Colon (tissue), 2 donors: ENCODE data around the gene GCKR.
"Not testable (repeated sequence)": the region's sequence is repeated elsewhere in the genome, so short reads cannot be mapped to it uniquely, and the experiment has no call there.

ENCODE experiments used
- FAIRE-seq: peaks from 2 replicates; lab custom pipeline; 2012; peaks lifted over from hg19 to GRCh38; lab: Jason Lieb, UNC
- donor health status: control.
- donor health status: control.

The GCKR gene

DNA sequence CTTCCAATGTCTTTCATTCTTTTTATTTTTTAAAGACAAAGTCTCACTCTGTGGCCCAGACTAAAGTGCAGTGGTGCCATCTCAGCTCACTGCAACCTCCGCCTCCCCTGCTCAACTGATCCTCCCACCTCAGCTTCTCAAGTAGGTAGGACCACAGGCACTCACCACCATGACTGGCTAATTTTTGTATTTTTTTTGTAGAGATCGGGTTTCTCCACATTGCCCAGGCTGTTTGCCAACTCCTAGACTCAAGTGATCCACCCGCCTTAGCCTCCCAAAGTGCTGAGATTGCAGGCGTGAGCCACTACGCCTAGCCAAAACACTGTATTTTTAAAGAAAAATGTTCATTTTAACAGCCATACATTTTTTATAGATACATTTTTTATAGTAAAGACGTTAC is 12.7 kb downstream of the GCKR start:
- no peak for FAIRE-seq

DNA sequence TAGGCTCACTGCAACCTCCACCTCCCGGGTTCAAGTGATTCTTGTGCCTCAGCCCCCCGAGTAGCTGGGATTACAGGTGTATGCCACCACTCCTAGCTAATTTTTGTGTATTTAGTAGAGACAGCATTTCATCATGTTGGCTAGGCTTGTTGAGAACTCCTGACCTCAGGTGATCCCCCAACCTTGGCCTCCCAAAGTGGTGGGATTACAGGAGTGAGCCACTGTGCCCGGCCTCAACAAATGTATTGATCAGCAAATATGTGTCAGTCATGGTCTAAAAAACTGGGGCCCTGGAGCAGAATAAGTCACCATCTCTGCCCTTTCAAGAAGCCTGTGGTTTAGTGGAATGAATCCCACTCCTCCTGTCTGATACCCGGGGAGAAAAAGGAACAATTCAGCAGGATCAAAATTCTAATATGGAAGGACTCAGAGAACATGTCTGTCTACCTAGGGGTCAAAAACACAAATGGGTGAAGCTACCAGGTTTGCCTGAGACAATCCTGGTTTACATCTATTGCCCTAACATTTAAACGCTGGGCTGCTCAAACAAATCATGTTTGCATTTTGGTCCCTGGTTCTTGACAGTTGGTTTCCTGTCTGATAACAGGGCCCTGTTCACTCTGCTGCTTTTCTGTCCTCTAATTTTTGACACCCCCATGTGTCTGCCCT is 21.6 kb downstream of the GCKR start:
- FAIRE-seq: no peak

DNA sequence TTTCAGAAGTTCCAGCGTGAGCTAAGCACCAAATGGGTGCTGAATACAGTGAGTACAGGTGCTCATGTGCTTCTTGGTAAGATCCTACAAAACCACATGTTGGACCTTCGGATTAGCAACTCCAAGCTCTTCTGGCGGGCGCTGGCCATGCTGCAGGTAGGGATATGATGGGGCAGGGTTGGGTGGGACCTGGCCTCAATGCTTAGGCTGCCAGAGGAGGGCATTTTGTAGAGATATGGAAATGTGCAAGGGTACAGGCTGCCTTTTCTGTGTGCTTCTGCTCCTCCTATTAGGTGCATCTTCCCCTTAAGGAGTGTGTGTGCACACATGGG is 22.1 kb downstream of the GCKR start:
- FAIRE-seq: no peak

DNA sequence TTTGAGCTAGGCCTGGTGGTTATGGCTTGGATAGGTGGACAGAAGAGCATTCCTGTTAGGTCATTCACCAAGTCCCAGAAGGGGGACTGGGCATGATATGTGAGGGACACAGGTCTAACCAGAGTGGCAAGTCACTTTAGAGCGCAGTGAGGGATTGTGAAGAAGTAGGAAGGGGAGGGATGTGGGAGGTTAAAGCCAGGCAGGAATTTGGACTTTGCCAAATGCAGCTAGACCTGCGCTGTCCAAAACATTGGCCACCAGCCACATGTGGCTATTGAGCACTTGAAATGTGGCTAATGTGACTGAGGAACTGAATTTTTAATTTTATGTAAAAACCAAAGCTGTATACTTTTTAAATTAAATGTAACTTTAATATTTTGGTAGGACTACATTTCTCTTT is 23.7 kb downstream of the GCKR start:
- no peak for FAIRE-seq

DNA sequence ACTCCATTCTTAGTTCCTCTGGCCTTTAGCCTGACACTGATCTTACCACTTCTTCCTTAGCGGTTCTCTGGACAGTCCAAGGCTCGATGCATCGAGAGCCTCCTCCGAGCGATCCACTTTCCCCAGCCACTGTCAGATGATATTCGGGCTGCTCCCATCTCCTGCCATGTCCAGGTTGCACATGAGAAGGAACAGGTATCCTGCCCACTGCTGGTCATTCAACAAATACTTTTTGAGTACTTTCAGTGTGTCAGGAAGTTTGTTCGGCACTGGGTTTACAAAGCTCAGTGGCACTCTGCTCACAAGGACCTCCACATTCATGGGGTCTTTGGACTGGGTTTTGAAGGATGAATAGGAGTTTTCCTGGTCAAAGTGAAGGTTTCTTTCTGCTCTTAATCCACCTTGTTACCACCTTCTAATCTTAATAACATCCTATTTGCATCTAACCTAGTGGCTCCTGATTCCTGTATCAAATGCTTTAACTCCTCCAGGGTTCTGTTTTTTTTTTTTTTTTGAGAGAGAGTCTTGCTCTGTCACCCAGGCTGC is 25.8 kb downstream of the GCKR start:
- no peak for FAIRE-seq

DNA sequence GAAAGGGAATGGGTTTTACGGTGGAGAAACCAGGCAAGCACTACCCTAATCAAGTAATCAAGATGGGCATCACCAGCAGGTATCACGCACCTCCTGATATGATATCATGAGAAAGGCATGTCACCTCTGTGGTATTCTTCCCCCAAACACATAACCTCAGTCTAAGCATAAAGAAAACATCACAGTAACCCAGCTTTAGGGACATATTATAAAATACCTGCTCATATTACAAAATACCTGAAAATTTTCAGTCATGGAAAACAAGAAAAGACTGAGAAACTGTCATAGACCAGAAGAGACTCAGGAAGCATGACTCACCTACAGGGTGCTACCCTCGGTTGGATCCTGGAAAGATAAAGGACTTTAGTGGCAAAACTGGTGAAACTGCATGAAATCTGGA is 30.5 kb downstream of the GCKR start:
- FAIRE-seq: no peak

DNA sequence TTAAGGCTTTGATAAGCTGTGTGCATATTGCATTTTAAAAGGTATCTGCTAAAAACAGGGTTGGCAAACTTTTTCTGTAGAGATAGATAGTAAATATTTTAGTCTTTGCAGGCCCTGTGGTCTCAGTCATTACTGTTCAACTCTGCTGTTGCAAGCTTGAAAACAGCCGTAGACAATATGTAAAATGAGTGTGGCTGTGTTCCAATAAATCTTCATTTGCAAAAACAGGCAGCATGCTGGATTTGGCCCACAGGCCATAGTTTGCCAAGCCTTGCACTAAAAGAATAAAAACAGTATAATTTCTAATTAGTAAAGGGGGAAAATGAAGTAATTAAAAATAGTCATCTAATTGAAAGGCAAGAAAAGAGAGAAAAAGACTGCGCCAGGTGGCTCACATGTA is 35.3 kb downstream of the GCKR start:
- FAIRE-seq: no peak

DNA sequence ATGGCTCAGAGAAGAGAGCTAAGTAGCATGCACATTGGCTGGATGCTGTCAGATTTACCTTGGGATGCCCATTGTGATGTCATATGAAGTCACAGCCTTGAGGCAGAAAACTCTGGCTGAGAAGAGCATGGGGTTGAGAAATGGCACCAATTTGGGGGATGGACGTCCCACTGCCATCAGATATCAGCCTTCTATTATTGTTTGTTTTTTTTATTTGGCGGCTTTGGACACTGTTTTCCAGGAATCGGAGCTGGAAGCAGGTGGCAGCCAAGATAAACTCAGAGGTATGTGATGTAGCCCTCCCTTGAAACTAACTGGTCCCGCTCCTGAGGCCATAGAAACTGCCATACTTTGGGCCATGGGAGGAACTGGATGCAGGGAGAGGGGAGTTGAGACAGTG is 40.6 kb downstream of the GCKR start:
- FAIRE-seq: no peak

DNA sequence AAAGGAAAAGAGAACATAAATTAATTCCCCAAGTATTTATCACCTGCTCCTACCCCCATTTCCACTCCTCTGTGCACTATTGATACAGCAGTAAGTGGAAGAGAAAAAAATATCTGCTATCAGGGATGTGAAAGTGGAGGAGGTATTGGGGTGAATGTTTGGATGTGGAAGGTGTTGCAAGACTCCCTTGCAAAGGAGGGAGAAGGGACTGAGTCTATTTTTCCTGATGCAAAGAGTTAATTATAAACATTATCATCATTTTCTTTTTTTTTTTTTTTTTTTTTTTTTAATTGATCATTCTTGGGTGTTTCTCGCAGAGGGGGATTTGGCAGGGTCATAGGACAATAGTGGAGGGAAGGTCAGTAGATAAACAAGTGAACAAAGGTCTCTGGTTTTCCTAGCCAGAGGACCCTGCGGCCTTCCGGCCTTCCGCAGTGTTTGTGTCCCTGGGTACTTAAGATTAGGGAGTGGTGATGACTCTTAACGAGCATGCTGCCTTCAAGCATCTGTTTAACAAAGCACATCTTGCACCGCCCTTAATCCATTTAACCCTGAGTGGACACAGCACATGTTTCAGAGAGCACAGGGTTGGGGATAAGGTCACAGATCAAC is 42.3 kb downstream of the GCKR start:
- FAIRE-seq: not testable (repeated sequence)

DNA sequence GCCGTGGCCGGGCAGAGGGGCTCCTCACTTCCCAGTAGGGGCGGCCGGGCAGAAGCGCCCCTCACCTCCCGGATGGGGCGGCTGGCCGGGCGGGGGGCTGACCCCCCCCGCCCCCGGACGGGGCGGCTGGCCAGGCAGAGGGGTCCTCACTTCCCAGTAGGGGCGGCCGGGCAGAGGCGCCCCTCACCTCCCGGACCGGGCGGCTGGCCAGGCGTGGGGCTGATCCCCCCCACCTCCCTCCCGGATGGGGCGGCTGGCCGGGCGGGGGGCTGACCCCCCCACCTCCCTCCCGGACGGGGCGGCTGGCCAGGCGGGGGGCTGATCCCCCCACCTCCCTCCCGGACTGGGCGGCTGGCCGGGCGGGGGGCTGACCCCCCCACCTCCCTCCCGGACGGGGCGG is 43.0 kb downstream of the GCKR start:
- FAIRE-seq: not testable (repeated sequence)

DNA sequence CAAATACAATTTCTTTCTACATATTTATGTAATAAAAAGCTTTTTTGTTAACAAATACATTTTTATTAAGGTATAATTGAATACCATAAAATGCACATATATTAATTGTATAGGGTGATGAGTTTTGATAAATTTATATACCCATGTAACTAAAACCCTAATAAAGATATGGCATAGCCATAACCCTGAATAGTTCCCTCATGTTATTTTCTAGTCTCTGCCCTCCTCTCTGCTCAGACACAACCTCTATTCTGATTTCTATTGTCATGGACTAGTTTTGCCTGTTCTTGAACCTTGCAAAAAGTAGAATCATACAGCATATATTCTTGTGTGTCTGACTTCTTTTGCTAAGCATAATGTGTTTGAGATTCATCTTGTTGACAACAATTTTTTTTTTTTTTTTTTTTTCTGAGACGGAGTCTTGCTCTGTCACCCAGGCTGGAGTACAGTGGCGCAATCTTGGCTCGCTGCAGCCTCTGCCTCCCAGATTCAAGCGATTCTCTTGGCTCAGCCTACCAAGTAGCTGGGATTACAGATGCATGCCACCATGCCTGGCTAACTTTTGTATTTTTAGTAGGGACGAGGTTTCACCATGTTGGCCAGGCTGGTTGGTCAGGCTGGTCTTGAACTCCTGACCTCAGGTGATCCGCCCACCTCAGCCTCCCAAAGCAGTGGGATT is 47.6 kb downstream of the GCKR start:
- FAIRE-seq: no peak

DNA sequence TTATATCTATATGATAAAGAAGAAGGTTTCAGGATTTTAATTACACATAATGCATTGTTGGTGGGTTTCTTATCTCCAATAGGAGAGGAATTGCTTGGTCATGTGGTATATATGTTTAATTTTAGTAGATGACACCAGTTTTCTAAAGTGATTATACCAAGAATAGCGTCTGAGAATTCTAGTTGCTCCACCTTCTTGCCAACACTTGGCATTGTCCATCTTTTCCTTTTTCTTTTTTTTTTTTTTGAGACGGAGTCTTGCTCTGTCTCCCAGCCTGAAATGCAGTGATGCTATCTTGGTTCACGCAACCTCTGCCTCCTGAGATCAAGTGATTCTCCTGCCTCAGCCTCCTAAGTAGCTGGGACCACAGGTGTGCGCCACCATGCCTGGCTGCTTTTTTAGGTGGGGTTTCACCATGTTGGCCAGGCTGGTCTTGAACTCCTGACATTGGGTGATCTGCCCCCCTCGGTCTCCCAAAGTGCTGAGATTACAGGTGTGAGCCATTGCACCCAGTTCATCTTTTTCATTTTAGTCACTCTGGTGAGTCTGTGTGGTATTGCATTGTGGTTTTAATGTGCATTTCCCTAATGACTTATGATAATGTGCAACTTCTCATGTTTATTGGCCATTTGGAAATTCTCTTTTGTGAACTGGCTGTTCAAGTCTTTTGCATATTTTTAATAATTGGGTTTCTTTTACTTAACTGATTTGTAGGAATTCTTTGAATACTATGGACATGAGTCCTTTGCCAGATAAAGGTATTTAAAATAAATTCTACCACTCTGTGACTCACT is 48.9 kb downstream of the GCKR start:
- FAIRE-seq: no peak

DNA sequence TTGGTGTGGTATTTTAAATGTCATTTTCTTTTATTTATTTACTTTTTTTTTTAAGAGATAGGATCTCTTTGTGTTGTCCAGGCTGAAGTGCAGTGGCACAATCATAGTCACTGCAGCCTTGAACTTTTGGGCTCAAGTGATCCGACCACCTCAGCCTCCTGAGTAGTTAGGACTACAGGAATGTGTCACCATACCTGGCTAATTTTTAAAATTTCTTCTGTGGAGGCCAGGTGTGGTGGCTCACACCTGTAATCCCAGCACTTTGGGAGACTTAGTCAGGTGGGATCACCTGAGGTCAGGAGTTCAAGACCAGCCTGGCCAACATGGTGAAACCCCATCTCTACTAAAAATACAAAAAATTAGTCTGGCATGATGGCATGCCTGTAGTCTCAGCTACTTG is 52.7 kb downstream of the GCKR start:
- no peak for FAIRE-seq

DNA sequence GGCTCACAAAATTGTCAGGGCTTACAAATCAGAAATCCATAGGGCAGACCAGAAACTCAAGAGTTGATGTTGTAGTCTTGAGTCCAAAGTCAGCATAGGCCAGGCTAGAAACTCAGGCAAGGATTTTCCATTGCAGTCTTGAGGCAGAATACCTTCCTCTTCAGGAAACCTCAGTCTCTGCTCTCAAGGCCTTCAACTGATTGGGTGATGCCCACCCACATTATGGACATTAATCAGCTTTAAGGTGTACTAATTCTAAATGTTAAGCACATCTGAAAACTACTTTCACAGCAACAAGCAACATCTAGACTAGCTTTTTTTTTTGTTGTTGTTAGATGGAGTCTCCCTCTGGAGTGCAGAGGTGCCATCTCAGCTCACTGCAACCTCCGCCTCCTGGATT is 54.9 kb downstream of the GCKR start:
- no peak for FAIRE-seq

DNA sequence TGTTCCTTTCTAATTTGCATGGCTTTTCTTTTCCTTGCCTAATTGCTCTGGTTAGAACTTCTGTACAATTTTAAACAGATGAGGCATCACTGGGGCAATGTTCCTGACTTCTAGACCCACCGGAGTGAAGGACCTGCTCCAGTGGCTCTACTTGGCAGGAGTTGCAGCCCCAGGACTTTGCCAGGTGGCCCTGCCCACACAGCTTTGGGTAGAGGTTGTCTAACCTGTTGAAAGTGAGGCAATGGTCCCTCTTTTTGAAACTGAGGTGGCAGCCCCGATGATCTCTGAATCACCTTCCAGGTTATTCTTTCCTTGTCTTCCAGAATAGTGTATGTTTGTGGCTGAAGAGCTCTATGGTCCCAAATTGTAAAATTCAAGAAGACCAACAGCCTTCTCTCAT is 56.3 kb downstream of the GCKR start:
- FAIRE-seq: no peak

DNA sequence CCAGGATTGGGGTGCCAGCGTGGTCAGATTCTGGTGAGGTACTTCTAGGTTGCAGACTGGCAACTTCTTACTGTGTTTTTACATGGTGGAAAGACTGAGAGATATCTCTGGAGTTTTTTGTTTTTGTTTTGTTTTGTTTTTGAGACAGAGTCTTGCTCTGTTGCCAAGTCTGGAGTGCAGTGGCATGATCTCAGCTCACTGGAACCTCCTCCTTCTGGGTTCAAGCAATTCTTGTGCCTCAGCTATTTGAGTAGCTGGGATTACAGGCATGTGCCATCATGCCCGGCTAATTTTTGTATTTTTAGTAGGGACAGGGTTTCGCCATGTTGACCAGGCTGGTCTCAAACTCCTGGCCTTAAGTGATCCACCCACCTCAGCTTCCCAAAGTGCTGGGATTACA is 57.8 kb downstream of the GCKR start:
- FAIRE-seq: not testable (repeated sequence)

DNA sequence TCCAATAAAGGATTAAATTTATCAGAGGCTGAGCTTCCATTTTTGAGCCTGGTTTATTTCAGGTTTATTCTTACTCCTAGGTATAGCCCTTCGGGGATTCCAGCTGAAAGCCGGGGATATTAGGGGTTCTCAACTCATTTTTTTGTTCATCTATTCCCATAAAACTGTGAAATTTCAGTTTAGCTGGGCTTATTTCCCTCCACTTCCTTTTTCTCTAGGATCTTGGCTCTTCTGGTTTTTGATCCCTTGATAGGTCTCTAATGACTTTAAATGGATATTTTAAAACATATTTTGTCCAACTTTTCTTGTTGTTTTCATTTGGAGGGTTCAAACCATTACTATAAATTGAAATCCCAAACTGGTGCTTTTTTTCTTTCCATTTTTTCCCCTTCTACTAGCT is 62.6 kb downstream of the GCKR start:
- no peak for FAIRE-seq

DNA sequence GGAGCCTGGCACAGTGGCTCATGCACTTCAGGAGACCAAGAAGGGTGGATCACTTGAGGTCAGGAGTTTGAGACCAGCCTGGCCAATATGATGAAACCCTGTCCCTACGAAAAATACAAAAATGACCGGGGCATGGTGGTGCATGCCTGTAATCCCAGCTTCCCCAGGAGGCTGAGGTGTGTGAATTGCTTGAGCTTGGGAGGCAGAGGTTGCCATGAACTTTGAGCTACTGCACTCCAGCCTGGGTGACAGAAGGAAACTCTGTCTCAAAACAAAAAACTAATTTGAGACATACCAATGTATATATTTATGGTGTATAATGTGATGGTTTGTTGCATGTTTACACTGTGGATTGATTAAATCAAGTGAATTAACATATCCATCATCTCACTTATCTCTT is 64.4 kb downstream of the GCKR start:
- FAIRE-seq: no peak

DNA sequence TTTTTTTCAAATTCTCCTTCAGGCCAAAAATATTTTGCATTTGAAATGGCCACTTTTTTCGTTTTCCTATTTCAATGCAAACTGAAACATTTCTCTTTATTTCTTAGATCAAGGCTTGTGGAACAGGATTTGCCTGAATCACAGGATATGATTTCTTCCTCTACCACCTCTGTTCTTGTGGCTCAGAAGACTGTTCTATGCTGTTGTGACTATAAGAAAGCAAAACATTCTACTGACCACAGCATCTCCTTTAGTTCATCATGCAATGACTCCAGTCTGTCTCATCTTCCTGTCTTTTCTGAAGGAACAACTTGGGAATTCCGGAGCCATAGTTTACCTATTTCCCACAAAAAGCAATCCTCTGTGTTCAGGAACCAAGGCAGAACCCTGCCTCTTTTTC is 70.0 kb downstream of the GCKR start:
- FAIRE-seq: no peak

DNA sequence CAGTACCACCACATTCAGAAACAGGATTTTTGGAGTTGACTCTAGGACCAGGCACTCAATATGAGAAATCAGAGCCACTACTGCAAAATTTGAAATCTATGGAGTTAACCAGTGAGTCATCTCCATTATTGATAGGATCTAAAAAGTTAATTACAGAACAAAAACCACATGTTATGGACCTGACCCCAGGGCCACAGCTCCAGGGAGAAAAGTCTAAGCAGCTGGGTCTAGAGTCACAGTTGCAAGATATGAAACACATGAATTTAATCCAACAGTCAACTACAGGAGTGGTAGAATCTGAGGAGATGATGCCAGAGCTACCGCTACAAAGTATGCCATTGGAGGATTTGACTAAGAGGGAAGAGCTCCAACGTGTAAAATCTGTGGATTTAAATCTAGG is 72.8 kb downstream of the GCKR start:
- FAIRE-seq: no peak

DNA sequence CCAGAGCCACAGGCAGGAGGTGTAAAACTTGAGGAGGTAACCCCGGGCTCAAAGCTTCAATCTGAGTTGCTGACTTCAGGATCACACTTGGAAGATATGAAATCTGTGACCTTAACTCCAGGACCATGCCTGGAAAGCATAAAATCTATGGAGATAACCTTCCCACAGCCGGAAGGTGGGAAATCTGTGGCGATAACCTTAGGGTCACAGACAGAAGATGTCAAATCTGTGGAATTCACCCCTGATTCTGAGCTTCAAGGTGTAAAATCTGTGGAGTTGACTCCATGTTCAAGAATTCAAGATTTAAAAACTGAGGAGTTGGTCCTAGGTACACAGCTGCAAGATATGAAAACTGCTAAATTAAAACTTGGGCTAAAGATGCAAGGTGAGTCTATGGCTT is 74.6 kb downstream of the GCKR start:
- FAIRE-seq: no peak

DNA sequence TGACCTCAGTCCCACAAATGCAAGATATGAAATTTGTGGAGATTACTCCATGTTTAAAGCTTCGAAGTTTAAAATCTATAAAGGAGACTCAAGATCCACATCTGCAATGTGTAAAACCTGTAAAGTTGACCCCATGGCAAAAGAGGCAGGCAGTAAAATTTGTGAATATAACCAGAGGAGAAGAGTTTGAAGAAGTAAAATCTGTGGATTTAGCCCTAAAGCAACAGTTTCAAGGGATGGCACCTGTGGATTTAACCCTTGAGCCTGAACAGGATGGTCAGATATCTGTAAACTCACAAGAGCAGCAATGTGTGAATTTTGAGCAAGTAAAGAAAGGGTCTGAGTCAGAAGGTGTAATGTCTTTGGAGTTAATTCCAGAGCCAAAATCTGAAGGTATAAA is 75.0 kb downstream of the GCKR start:
- no peak for FAIRE-seq

DNA sequence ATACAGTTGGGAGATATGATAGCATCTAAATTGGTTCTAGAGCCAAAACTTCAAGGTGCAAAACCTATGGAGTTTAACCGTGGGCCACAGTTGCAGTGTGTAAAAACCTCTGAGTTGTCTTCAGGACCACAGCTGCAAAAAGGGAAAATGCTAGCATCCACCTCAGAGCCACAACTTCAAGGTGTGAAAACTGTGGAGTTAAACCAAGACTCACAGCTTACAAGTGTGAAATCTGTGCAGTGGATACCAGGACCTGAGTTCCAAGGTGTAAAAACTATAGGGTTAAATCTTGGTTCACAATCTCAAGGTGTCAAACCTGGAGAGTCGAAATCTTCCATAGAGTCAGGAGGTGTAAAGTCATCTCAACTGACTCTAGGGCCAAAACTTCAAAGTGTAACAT is 75.8 kb downstream of the GCKR start:
- FAIRE-seq: no peak
